ENCODE measurements around the gene SRMS. TPM values are rescaled to one million over a fixed set of nuclear protein-coding genes. Genes with fewer than 3 reads are reported as not detected.

The SRMS gene
- polyA plus RNA-seq, 1 donor (not counting 4 experiments of a cell fraction or from before 2014, with no cell fraction given), result 0.10 TPM

DNA sequence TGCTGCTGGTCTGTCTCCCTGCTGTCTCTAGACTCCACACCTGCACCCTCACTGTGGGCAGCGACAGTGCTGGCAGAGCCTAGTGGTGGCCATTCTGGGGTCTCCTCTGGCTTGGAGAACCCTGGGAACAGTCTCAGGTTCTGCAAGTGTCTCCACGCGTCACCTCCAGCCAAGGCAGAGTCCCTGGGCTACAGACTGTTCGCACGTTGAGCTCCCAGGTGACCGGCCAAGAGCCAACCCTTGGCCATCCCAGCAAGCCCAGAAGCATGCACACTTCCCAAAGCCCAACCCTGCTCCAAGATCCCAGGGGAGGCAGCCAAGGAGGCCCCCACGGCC lies 53.5 kb downstream of the SRMS start:
- H3K9me3 ChIP-seq (ENCODE audit: control insufficient read depth, low read depth, low read length), result no peaks in the 10 kb centered on the region
- H3K36me3 ChIP-seq (ENCODE audit: control insufficient read depth in 2 of 2, extremely low read depth in 1 of 2, insufficient read depth in 2 of 2, low read length in 2 of 2), result no peaks in the 10 kb centered on the region
- H4K20me1 ChIP-seq (ENCODE audit: control insufficient read depth, extremely low read depth, insufficient read depth, low read length), result no peaks in the 10 kb centered on the region
- dilution Hi-C loops (cut with MboI; ENCODE audit: extremely low pct_ligation_motif_present, low sequenced_read_pairs), result no loop called here
- DNase-seq (ENCODE audit: low read depth, low spot score) (no peak), FAIRE-seq (no peak)
- no peak overlapping the region for H3K27ac ChIP-seq (ENCODE audit: control insufficient read depth, insufficient read depth, low read length)
- TF ChIP-seq, protein P1, sequence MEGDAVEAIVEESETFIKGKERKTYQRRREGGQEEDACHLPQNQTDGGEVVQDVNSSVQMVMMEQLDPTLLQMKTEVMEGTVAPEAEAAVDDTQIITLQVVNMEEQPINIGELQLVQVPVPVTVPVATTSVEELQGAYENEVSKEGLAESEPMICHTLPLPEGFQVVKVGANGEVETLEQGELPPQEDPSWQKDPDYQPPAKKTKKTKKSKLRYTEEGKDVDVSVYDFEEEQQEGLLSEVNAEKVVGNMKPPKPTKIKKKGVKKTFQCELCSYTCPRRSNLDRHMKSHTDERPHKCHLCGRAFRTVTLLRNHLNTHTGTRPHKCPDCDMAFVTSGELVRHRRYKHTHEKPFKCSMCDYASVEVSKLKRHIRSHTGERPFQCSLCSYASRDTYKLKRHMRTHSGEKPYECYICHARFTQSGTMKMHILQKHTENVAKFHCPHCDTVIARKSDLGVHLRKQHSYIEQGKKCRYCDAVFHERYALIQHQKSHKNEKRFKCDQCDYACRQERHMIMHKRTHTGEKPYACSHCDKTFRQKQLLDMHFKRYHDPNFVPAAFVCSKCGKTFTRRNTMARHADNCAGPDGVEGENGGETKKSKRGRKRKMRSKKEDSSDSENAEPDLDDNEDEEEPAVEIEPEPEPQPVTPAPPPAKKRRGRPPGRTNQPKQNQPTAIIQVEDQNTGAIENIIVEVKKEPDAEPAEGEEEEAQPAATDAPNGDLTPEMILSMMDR (optimal IDR thresholded peaks at IDR 0.05 in 1 of 3, IDR thresholded peaks at IDR 0.05 in 1 of 3, conservative IDR thresholded peaks at IDR 0.05 in 1 of 3; ENCODE audit: extremely low read depth in 1 of 3, insufficient read depth in 2 of 3, low read length in 3 of 3), result no peak
- TF ChIP-seq EZH2 (IDR thresholded peaks at IDR 0.05; ENCODE audit: low read length), result no peak
- H3K4me2 ChIP-seq (ENCODE audit: control insufficient read depth, extremely low read depth, insufficient read depth, low read depth, low read length), result no peak overlapping the region
- no peaks in the 10 kb centered on the region for H3K79me2 ChIP-seq (ENCODE audit: control insufficient read depth, insufficient read depth, low read length)
- peaks cover 31% of the 10 kb centered on the region for H3K27me3 ChIP-seq (ENCODE audit: control insufficient read depth, extremely low read depth, insufficient read depth, low read length)
- H3K4me3 ChIP-seq (ENCODE audit: control insufficient read depth in 2 of 3, extremely low read depth in 1 of 3, insufficient read depth in 2 of 3, low read depth in 1 of 3, low read length in 3 of 3), result no peak overlapping the region
- no peak overlapping the region for H2AFZ ChIP-seq (ENCODE audit: control insufficient read depth, low read length)
- peaks cover 2% of the 10 kb centered on the region for H3K4me1 ChIP-seq (ENCODE audit: control insufficient read depth, extremely low read depth, insufficient read depth, low read length)
- H3K9me1 ChIP-seq (ENCODE audit: control insufficient read depth, extremely low read depth, insufficient read depth, low read length), result no peaks in the 10 kb centered on the region
- H3K9ac ChIP-seq (ENCODE audit: control insufficient read depth, extremely low read depth, insufficient read depth, low read length), result no peak overlapping the region

DNA sequence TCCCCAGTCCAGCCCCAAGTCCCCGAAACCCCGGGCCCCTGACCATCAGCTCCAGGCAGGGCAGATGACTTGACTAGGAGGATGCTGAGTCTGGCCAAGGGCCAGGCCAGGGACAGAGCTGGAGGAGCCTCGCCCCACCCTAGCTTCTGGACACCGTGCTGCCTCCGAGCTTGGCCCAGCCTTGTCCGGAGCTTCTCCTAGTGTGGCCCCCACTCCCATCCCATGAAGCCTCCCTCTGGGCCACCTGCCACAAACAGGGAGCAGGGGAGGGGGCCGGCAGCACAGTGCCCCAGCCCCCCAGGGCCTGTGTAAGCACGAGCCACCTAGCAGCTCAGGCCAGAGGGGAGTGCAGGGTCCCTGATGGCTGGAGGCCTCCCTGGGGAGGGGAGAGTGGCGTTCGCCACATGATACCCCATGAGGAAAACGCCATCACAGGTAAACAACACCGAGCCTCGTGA lies 54.0 kb downstream of the SRMS start:
- Histone ChIP-seq H2AFZ (ENCODE audit: control insufficient read depth, low read length) (no peak overlapping the region), H3K4me3 (ENCODE audit: control insufficient read depth in 2 of 3, extremely low read depth in 1 of 3, insufficient read depth in 2 of 3, low read depth in 1 of 3, low read length in 3 of 3) (no peak overlapping the region), H3K9ac (ENCODE audit: control insufficient read depth, extremely low read depth, insufficient read depth, low read length) (no peak overlapping the region), H3K79me2 (ENCODE audit: control insufficient read depth, insufficient read depth, low read length) (no peaks in the 10 kb centered on the region), H3K27me3 (ENCODE audit: control insufficient read depth, extremely low read depth, insufficient read depth, low read length) (peaks cover 35% of the 10 kb centered on the region), H3K4me2 (ENCODE audit: control insufficient read depth, extremely low read depth, insufficient read depth, low read depth, low read length) (no peak overlapping the region), H3K27ac (ENCODE audit: control insufficient read depth, insufficient read depth, low read length) (no peak overlapping the region), H3K9me3 (ENCODE audit: control insufficient read depth, low read depth, low read length) (no peaks in the 10 kb centered on the region), H4K20me1 (ENCODE audit: control insufficient read depth, extremely low read depth, insufficient read depth, low read length) (no peaks in the 10 kb centered on the region), H3K36me3 (ENCODE audit: control insufficient read depth in 2 of 2, extremely low read depth in 1 of 2, insufficient read depth in 2 of 2, low read length in 2 of 2) (no peaks in the 10 kb centered on the region), H3K9me1 (ENCODE audit: control insufficient read depth, extremely low read depth, insufficient read depth, low read length) (no peaks in the 10 kb centered on the region), H3K4me1 (ENCODE audit: control insufficient read depth, extremely low read depth, insufficient read depth, low read length) (peaks cover 2% of the 10 kb centered on the region)
- dilution Hi-C loops (cut with MboI; ENCODE audit: extremely low pct_ligation_motif_present, low sequenced_read_pairs), result no loop called here
- FAIRE-seq (no peak), DNase-seq (ENCODE audit: low read depth, low spot score) (no peak)
- TF ChIP-seq, protein P1 (optimal IDR thresholded peaks at IDR 0.05 in 1 of 3, IDR thresholded peaks at IDR 0.05 in 1 of 3, conservative IDR thresholded peaks at IDR 0.05 in 1 of 3; ENCODE audit: extremely low read depth in 1 of 3, insufficient read depth in 2 of 3, low read length in 3 of 3), result no peak
- no peak for TF ChIP-seq EZH2 (IDR thresholded peaks at IDR 0.05; ENCODE audit: low read length)
